COLO668 (cell line): ENCODE data around the gene LYAR.

ENCODE experiments used
- DNase-seq: peaks from one replicate; lab custom pipeline; 2025; ENCODE audit not compliant: unreplicated experiment; lab: John Stamatoyannopoulos, UW

Gene LYAR

GRCh38 chr4:4317496-4318232 lies 27.7 kb upstream of the LYAR start:
- no peak for DNase-seq

- DNase-seq = no peak
Measured at GRCh38 chr4:4316150-4316495, 26.2 kb upstream of the LYAR start.

- DNase-seq = no peak
Measured at GRCh38 chr4:4315461-4316149, 25.7 kb upstream of the LYAR start.

- no peak for DNase-seq
Measured at GRCh38 chr4:4311193-4311592, 21.2 kb upstream of the LYAR start.

GRCh38 chr4:4308800-4309441 lies 19.0 kb upstream of the LYAR start:
- DNase-seq = no peak

- no peak for DNase-seq
Measured at GRCh38 chr4:4306920-4307319, 17.0 kb upstream of the LYAR start.

- no peak for DNase-seq
Measured at GRCh38 chr4:4302416-4302815, 12.5 kb upstream of the LYAR start.

GRCh38 chr4:4302001-4302400 lies 12.0 kb upstream of the LYAR start:
- DNase-seq = no peak

- no peak for DNase-seq
Measured at GRCh38 chr4:4299006-4299405, 9.1 kb upstream of the LYAR start.

- no peak for DNase-seq
Measured at GRCh38 chr4:4296283-4296846, 6.4 kb upstream of the LYAR start.

- no peak for DNase-seq
Measured at GRCh38 chr4:4293279-4293678, 3.3 kb upstream of the LYAR start.

GRCh38 chr4:4289597-4289940 lies 385 bp downstream of the LYAR start:
- no peak for DNase-seq

- DNase-seq = no peak
Measured at GRCh38 chr4:4289055-4289454, 899 bp downstream of the LYAR start.

GRCh38 chr4:4288098-4288497 lies 1.9 kb downstream of the LYAR start:
- DNase-seq = no peak

GRCh38 chr4:4284827-4285618 lies 4.9 kb downstream of the LYAR start:
- peak; percentile 42 for DNase-seq

GRCh38 chr4:4281787-4282186 lies 8.2 kb downstream of the LYAR start:
- no peak for DNase-seq

GRCh38 chr4:4277531-4277930 lies 12.4 kb downstream of the LYAR start:
- DNase-seq = no peak

GRCh38 chr4:4274226-4274625 lies 15.7 kb downstream of the LYAR start:
- no peak for DNase-seq

- DNase-seq = no peak
Measured at GRCh38 chr4:4271912-4272311, 18.0 kb downstream of the LYAR start.

- DNase-seq = no peak
Measured at GRCh38 chr4:4270529-4270928, 19.4 kb downstream of the LYAR start.

- no peak for DNase-seq
Measured at GRCh38 chr4:4269856-4270255, 20.1 kb downstream of the LYAR start.
